SU-DHL-6 (cell line): ENCODE measurements around the gene ENDOU.

Experiments
- CTCF ChIP-seq: fragments of 200-600 bp; sonication (generic); IDR thresholded peaks from one replicate; pipeline ENCODE4 v1.5.1; 2017; ENCODE audit warnings: antibody characterized with exemption, mild to moderate bottlenecking, low read length, moderate library complexity; ENCODE audit not compliant: insufficient read depth, poor library complexity, severe bottlenecking
- EZH2phosphoT487 ChIP-seq: fragments of 200-600 bp; sonication (generic), shearing (Covaris generic); conservative IDR thresholded peaks from 2 replicates; pipeline ENCODE4 v1.6.1; 2018; ENCODE audit warnings: mild to moderate bottlenecking, antibody characterized with exemption, low read length, moderate library complexity, mixed read lengths

DNA sequence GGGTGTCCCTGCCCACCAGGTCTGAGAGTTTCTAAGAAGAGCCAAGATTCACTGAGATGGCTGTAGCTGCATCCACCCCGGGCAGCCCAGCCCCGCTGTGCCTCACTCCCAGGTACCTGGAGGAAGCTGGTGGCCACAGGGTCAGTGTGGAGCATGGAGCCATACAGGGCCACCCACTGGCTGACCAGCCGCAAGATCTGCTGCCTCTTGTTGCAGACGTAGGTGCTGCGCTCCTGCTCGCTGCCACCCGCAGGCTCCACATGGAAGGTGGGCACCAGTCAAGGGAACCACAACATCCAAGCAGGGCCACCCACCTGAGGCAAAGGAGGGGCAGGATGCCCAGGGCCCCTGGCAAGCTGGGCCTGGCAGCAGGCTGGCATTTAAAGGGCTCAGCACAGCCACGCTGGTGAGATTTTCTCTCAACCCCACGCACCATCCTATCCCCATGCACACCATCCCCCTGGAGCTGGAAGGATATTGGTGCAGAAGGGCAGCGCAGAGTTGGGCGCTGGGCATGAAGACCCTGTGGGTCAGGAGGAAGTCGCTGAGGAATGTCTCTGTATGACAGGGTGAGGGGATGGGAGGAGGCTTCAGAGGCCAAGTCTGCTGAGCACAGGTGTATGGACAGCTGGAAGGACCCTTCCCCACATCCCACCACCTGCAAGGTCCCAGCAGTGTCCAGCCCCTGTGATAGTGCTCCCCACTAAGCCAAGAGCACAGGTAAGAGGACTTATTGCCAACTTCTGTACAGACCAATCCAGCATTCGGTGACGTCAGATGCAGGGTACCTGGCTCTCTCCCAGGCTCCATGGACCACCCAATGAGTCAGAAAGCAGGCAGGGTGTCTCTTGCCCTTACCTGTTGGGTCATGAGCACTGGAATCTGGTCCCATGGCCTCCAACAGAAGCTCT lies 22.6 kb upstream of the ENDOU start:
- TF ChIP-seq CTCF (no peak), EZH2phosphoT487 (no peak)
